Measurements from ENCODE around the gene TTLL11.

DNA sequence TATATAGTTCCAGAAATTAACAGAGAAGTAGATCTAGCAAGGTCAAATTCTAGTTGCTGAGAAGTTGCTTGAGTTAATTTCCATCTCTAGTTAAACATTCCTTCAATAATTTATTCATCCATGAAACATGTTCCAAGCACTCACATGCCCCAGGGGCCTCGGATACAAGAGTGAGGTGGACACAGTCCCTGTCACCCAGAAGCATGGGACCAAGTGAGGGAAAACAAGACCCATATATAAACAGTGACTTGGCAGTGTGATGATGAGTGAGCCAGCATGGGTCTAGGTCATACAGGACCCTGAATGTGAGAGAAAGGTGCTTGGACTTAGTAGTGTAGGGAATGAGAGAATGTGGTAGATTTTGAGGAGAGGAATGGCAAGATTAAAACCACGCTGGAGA lies 216.9 kb downstream of the TTLL11 start:
- TF ChIP-seq, protein P1, sequence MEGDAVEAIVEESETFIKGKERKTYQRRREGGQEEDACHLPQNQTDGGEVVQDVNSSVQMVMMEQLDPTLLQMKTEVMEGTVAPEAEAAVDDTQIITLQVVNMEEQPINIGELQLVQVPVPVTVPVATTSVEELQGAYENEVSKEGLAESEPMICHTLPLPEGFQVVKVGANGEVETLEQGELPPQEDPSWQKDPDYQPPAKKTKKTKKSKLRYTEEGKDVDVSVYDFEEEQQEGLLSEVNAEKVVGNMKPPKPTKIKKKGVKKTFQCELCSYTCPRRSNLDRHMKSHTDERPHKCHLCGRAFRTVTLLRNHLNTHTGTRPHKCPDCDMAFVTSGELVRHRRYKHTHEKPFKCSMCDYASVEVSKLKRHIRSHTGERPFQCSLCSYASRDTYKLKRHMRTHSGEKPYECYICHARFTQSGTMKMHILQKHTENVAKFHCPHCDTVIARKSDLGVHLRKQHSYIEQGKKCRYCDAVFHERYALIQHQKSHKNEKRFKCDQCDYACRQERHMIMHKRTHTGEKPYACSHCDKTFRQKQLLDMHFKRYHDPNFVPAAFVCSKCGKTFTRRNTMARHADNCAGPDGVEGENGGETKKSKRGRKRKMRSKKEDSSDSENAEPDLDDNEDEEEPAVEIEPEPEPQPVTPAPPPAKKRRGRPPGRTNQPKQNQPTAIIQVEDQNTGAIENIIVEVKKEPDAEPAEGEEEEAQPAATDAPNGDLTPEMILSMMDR (conservative IDR thresholded peaks at IDR 0.05; ENCODE audit: low read length) = no peak
- TF ChIP-seq EZH2phosphoT487 (IDR thresholded peaks at IDR 0.05; ENCODE audit: borderline replicate concordance, low read depth, low read length) = no peak
